NCI-H146 (cell line): ENCODE measurements around the gene COL24A1.
"Not testable (repeated sequence)": the region's sequence is repeated elsewhere in the genome, so short reads cannot be mapped to it uniquely, and the experiment has no call there.

Experiments
- DNase-seq: peaks from one replicate; lab custom pipeline; 2025; lab: John Stamatoyannopoulos, UW

The COL24A1 gene

GRCh38 chr1:85801520-85801919 is 355.1 kb downstream of the COL24A1 start:
- no peak for DNase-seq

DNA sequence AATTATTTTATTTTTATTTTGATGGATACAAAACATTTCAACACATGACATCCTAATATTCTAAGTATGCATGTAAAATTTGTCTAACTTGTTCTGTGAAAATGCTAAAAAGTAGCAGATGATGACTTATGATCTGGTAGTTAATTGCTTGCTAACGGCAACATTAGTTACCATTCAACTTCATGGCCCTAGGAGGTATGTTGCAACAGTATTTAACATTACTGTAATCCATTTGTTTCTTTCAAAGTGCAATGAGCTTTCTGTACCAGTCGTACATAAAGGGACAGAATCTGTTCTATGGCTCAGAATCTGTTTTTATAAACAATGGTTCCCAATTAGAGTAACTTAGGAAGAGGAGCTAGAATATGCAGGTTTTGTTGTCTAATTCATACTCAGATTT is 356.8 kb downstream of the COL24A1 start:
- no peak for DNase-seq

DNA sequence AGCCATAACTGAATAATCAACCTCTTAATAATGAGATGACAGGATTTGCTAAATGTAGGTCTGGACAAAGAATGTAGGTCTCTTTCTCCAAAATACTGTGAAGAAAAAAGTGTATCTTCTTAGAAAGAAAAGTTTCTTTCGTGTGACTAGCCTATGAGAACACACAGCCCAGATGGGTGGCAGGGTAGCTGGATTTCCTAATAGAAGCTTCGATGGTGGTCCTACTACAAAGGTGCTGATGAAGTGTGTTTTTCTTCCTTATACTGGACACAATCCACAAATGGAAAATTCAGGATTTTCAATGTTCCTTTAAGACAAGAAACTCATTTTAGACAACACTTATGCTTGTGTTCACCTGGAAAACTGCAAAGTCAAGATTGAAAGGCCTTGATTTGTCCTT is 358.2 kb downstream of the COL24A1 start:
- no peak for DNase-seq

DNA sequence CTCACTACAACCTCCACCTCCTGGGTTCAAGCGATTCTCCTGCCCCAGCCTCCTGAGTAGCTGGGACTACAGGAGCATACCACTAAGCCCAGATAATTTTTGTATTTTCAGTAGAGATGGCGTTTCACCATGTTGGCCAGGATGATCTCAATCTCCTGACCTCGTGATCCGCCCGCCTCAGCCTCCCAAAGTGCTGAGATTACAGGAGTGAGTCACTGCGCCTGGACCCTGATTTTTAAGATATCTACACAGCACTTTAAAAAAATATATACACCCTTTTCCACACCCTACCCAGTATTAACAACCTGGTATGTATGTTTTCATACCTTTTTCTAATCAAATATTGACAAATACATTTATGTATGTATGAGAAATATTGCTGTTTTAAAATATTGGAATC is 379.6 kb downstream of the COL24A1 start:
- not testable (repeated sequence) for DNase-seq

DNA sequence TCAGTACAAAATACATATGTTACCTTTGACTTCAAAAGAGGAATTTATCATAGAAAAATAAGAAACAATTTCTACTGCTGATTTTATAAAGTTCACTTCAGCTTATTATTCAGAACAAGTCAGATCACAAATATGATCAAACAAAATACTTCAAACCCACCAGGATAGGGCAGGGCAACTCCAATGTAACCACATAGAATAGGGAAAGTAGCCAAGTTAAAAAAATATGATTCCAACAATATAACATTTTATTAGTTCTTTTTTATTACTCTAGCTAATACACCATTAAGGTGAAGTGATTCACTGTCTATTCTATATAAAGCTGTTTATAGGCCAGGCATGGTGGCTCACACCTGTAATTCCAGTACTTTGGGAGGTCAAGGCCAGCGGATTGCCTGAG is 393.8 kb downstream of the COL24A1 start:
- no peak for DNase-seq

DNA sequence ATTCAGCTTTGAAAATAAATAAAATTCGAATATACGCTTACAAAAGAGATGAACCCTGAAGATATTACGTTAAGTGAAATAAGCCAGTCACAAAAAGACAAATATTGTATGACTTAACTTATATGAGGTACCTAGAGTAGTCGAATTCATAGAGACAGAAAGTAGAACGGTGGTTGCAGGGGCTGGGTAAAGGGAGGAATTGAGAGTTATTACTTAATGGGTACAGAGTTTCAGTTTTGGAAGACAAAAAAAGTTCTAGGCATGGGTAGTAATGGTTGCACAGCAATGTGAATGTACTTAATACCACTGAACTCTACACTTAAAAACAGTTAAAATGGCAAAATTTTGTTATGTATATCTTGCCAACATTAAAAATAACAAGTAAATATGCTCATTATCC is 399.7 kb downstream of the COL24A1 start:
- DNase-seq: no peak

DNA sequence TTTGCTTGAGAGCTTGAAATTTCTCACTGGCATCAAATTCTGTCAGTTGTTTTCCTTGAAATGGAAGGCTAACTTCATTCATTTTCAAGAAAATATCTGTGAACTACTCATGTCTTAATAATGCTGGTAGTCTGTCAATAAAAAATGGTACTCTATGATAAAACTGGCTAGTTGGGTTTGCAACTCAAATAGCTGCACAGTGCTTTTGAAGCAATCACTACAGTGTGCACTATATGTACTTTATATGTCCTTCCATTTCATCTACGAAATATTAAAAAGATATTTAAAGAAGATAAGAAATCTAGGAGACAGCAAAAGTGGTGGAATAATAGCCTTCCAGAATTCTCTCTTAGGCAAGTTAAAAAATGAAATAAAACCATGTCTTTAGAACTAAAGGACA is 408.5 kb downstream of the COL24A1 start:
- no peak for DNase-seq

GRCh38 chr1:85746777-85747176 is 409.8 kb downstream of the COL24A1 start:
- no peak for DNase-seq

DNA sequence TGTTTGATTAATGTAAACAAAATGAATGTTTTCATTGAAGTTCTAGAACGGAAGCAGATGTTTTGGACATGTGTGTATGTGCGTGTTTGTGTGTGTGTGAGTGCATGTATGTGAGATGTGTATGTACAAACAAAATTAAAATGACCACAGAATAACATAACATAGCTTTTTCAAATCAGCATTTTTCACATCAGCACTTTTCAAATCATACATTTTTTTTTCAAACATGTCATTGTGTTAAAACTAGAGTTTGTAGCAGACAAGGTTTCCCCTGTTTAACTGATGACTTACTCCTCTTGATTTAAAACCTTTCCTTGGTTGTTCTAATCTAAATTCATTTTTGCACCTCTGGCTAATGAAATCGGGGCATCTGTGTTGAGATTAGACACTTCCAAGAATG is 412.8 kb downstream of the COL24A1 start:
- DNase-seq: no peak

GRCh38 chr1:85734931-85735330 is 421.6 kb downstream of the COL24A1 start:
- DNase-seq: no peak

DNA sequence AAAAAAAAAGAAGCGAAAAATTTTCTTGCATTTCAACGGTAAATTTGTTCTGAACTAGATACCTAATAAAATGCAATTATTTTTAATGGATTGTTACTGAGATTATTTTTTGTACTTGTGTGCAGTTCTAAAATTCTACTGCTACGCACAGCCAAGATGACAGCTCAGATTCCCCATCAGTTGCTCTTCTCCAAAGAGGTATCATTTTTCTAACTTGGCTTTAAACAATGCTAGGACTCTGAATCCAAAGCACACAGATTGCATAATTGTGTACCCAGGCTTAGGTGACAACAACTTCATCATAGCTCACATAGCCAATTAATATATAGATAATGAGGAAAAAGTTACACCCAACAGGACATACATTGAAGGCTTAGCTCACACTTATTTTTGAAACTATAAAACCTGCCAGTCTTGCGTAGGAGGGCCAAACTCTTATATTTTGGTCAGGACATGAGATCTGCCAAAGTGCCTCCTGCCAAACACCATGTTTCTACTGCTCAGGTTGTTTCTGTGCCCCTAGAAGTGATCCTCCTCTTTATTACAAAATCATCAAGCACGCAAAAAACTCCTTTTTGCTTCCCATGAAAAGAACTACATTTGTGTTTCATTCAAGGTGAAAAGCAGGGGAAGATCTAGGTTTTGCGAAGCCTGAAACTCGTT is 437.8 kb downstream of the COL24A1 start:
- no peak for DNase-seq

GRCh38 chr1:85714418-85715114 is 442.0 kb downstream of the COL24A1 start:
- not testable (repeated sequence) for DNase-seq

DNA sequence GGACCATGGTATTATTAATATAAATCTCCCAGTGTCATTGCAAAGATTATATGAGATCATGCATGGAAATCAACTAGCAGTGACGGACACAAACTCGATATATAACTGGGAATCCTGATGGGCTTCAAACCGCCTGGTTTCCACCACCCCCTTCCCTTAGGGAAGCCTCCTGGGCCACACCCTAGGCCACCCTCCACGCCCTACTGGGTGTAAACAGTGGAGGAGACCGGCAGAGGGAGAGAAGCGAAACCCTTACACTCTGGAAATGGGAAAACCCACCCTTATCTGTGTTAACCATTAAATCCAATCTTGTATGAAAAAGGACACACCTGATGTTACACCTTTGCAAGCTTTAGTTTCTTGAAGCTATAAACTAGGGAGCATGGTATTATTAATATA is 447.7 kb downstream of the COL24A1 start:
- peak; percentile 77 for DNase-seq

DNA sequence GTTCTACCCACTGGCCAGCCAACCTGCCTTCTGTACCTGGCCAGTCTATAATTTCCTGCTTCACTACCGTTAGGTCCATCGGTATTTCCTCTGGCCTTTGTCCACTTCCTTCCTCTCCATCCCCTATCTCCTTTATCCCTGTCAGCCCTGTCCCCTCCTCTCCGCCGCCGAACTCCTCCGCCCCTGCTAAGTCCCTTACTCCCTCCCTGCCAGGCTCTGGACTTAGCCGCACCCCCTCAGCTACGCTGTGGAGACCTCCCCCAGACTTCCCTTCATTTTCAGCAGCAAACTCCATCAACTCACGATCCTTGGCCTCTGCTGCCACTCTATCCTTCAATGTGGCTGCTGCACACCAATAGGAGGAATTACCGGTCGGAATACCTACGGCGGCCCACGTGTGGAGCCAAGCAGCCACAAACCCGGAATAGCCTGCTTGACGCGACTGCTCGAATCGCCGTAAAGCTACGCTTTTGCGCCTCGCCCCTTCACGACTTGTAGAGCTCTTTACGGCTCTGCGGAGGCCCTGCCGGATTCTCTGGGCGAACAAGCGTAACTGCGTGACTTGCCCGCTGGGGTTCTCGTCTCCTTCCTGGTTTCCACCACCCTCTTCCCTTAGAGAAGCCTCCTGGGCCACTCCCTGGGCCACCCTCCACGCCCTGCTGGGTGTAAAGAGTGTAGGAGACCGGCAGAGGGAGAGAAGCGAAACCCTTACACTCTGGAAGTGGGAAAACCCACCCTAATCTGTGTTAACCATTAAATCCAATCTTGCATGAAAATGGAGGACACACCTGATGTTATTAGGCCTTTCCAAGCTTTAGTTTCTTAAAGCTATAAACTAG is 448.4 kb downstream of the COL24A1 start, which contains the start of gene ZNHIT6:
Gene ZNHIT6, minus strand, starts transcription at position 444 of the 839 bp plus-strand sequence. Its CDS starts 149 bp downstream, at position 295.
- peak; percentile 97 for DNase-seq

GRCh38 chr1:85707267-85707989 is 449.1 kb downstream of the COL24A1 start:
- DNase-seq: no peak

DNA sequence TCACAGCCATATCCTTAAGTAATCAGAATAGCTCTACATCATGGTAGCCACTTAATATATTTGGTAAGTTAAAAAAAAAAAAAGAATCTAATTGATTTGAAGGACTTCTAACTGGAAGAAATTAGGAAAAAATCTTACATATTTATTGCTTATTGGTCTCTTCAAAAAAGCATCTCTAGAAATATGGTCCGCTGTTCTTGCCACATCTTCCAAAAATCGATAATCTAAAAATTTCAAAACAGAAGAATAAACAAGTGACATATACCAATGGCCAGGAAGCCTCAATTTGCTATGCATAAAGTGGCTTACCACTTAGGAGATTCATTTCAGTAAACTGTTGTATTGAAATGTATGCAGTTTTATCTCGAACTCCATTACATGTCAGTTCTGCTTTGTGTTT is 450.6 kb downstream of the COL24A1 start:
- no peak for DNase-seq

DNA sequence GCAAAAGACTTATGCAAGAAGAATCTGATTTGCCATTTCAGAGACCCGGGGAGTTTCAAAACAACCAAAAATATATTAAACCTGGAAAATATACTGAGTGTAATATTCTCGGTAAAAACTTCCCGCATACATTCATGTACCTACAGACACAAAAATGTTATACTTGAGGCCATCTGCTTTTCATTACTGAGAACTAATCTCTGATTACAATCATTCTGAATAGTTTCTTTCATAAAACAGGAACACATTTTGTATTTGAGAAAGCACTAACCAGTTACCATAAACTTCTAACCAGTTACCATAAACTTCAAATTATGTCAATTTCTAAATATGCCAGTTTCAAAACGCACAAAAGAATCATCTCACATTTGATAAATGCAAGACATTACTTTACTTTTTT is 456.1 kb downstream of the COL24A1 start:
- DNase-seq: no peak

DNA sequence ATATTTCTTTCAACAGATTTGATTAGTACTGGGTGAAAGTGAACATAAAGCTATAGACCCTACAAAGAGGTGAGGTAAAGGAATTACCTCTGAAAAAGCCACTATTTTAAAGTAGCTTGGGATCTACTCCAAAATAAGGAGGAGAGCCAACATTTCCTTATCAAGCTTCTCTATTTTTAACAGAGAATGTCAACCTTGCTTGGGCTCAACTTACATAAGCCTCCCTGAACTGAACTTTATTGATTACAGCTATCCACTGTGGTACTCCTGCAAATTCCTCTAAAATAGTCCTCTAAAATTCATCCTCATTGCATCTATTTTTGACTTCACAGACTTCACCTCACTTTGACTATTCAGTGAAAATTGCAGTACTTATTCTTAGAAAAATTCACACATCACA is 458.7 kb downstream of the COL24A1 start:
- no peak for DNase-seq

GRCh38 chr1:85692730-85693314 is 463.8 kb downstream of the COL24A1 start:
- no peak for DNase-seq

GRCh38 chr1:85689775-85690404 is 466.7 kb downstream of the COL24A1 start:
- no peak for DNase-seq

DNA sequence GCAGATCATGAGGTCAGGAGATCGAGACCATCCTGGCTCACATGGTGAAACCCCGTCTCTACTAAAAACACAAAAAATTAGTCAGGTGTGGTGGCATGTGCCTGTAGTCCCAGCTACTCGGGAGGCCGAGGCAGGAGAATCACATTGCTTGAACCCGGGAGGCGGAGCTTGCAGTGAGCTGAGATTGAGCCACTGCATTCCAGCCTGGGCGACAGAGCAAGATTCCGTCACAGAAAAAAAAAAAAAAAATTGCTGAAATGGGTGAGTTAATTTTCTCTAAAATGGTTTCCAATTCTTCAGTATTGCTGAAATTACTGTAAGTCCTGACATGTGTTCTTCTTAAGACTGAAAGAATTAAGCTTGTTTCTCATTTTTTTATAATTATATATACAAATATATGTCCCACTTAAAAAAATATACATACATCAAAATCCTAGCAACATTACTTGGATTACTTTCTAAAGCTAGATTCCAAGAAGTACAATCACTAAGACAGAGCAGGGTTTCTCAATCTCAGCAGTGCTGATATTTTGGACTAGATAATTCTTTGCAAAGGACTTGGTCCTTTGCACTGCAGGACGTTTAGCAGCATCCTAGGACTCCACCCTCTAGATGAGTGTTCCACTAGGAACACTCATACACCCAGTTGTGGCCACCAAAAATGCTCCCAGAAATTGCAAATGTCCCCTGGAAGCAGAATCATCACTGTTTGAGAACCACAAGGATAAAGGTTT is 473.1 kb downstream of the COL24A1 start:
- DNase-seq: no peak
